WI38 (cell line): ENCODE measurements around the gene RYR3.

Experiments
- H3K4me3 ChIP-seq: 2 replicates; pipeline ENCODE4 v1.5.1; 2011; ENCODE audit warnings: low read depth, mild to moderate bottlenecking, control low read depth, low read length
- TF ChIP-seq, protein P1 (sequence below): IDR thresholded peaks from 2 replicates; pipeline ENCODE4 v1.5.1; 2012; ENCODE audit warnings: low read depth, mild to moderate bottlenecking, control low read depth, low read length

RYR3 gene

DNA sequence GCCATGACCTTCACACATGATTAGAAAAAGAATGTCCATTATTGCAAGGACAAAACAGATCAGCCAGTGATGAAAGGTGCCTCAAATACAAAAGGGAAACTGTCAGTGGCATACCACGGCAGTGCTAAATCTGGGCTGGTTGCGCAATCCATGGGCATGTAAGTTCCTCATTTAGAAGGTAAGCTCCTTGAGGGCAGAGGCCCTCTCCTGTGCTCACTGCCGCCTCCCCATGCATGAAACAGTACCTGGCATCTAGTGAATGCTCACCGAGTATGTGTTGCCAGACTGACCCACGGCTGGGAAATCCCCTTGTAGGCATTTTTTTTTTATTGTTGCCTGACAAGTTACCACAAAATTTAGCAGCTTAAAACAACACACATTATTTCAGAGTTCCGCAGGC lies 345.4 kb downstream of the RYR3 start:
- TF ChIP-seq, protein P1, sequence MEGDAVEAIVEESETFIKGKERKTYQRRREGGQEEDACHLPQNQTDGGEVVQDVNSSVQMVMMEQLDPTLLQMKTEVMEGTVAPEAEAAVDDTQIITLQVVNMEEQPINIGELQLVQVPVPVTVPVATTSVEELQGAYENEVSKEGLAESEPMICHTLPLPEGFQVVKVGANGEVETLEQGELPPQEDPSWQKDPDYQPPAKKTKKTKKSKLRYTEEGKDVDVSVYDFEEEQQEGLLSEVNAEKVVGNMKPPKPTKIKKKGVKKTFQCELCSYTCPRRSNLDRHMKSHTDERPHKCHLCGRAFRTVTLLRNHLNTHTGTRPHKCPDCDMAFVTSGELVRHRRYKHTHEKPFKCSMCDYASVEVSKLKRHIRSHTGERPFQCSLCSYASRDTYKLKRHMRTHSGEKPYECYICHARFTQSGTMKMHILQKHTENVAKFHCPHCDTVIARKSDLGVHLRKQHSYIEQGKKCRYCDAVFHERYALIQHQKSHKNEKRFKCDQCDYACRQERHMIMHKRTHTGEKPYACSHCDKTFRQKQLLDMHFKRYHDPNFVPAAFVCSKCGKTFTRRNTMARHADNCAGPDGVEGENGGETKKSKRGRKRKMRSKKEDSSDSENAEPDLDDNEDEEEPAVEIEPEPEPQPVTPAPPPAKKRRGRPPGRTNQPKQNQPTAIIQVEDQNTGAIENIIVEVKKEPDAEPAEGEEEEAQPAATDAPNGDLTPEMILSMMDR: no peak

DNA sequence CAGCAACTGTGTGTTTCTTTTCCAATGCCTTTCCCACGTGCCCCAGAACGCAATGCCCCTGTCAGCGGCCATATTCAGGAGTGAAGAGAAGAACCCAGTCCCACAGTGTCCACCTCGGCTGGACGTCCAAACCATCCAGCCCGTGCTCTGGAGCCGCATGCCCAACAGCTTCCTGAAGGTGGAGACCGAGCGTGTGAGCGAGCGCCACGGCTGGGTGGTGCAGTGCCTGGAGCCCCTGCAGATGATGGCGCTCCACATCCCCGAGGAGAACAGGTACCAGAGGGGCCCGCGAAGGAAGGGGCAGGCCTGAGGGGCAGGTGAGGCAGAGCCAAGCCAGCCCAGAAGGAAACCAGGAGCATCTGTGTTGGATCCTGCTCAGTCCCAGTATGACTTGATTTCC lies 349.4 kb downstream of the RYR3 start:
- H3K4me3 ChIP-seq: no peak overlapping the region
- TF ChIP-seq, protein P1: no peak

More for the DNA sequence above, 345.4 kb downstream of the RYR3 start:
- no peak overlapping the region for H3K4me3 ChIP-seq

DNA sequence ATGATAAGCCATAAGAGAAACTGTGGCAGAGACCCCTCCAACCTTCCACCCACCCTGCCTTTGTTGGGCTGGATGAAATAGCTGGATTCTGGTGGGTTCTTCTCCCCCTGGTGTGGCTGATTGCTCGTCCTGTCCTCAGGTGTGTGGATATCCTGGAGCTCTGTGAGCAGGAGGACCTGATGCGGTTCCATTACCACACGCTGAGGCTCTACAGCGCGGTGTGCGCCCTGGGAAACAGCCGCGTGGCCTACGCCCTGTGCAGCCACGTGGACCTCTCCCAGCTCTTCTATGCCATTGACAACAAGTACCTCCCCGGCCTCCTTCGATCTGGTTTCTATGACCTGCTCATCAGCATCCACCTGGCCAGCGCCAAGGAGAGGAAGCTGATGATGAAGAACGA lies 351.2 kb downstream of the RYR3 start:
- H3K4me3 ChIP-seq: no peak overlapping the region
- TF ChIP-seq, protein P1: no peak

DNA sequence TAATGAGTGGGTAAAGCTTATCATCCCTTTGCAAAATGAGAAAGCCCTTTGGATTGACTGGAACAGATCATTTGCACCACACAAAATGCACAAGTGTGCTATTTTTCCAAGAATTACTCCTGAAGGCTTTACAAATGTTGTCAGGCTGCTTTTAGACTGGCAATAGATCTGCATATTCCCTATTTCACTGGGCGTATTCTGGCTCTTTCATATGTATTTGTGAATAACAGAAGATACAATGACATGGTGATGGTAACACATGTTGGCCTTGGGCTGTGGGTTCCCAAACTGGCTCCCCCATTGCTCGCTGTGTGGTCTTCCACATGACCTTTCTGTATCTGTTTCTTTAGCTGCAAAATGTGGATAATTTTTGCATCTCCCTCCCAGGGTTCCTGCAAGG lies 354.2 kb downstream of the RYR3 start:
- no peak overlapping the region for H3K4me3 ChIP-seq
- TF ChIP-seq, protein P1: no peak

DNA sequence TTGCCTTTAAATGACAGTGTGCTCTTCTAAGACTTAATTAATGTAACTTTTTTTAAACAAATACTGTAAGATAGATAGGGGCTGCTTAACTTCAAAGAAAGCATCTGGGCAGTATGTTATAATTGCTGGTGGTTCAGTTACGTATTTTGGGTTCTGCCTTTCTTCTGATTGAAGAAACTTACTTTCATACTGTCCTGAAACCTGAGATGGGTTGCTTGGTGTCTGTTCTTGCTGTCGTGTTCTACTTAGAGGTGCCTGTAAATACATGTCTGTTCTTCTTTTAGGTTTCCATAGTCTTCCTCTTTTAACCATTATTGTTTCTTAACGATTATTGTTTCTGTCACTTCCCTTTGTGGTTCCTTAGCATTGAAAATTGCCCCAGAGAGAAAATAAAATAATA lies 359.8 kb downstream of the RYR3 start:
- no peak overlapping the region for H3K4me3 ChIP-seq
- TF ChIP-seq, protein P1: no peak

DNA sequence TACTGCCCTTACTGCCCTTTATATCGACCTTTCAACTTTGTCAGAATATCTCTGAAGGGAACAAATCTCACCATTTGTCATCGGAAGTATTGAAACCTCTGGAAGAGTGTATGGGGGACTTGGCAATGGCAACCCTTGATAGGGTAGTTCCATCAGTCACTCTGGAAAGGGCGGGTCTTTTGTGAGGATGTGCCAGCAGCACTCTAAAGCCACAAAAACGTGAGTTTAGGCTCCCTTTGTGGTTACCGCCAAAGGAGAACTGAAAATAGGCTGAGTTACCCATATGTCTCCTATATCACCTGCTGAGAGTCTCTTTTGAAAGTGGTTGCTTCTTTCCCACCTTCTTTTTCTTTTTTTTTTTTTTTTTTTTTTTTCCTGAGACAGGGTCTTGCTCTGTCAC lies 360.7 kb downstream of the RYR3 start:
- TF ChIP-seq, protein P1: no peak
- H3K4me3 ChIP-seq: no peak overlapping the region

DNA sequence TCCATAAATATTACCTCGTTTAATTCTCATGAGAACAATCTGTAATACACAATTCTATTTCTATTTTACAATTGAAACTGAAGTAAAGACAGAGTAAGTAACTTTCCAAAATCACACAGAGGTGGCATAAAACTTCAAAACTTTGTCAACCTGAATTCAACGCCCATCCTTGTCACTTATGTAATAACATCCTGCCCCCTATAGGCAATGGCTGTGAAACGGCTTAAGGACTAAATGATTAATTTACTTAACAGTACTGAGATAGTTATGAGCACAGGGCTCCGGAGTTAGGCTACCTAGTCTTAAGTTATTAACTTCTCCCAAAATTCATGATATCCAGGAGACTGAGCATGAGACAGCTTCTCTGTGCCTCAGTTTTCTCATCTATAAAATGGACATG lies 364.5 kb downstream of the RYR3 start:
- TF ChIP-seq, protein P1: no peak
- H3K4me3 ChIP-seq: no peak overlapping the region
